Smooth muscle cell (in vitro differentiated cells): ENCODE measurements around the gene DZIP1. TPM values are rescaled to one million over a fixed set of nuclear protein-coding genes. Genes with fewer than 3 reads are reported as not detected.

Experiments used
- DNase-seq: peaks from one replicate; lab custom pipeline; 2025; ENCODE audit not compliant: unreplicated experiment; lab: John Stamatoyannopoulos, UW
- H2AFZ ChIP-seq: fragments of 200-600 bp; sonication (generic); 2 replicates; pipeline ENCODE4 v1.6.0; 2016; ENCODE audit warnings: antibody characterized with exemption, low read depth, mild to moderate bottlenecking
- H3F3A ChIP-seq: fragments of 200-600 bp; sonication (generic); 2 replicates; pipeline ENCODE4 v1.6.0; 2017; ENCODE audit warnings: antibody characterized with exemption, low read depth
- H3K27ac ChIP-seq: fragments of 200-600 bp; sonication (generic); 2 replicates; pipeline ENCODE4 v1.5.1; 2016; ENCODE audit warnings: low read depth, mild to moderate bottlenecking
- H3K27me3 ChIP-seq: fragments of 200-600 bp; sonication (generic); 2 replicates; pipeline ENCODE4 v1.6.1; 2016; ENCODE audit warnings: low read depth, mild to moderate bottlenecking
- H3K36me3 ChIP-seq: fragments of 200-600 bp; sonication (generic); 2 replicates; pipeline ENCODE4 v1.5.1; 2016; ENCODE audit warnings: low read depth
- H3K4me1 ChIP-seq: fragments of 200-600 bp; sonication (generic); 2 replicates; pipeline ENCODE4 v1.5.1; 2016; ENCODE audit warnings: low read depth
- H3K4me2 ChIP-seq: fragments of 200-600 bp; sonication (generic); 2 replicates; pipeline ENCODE4 v1.6.0; 2016; ENCODE audit warnings: mild to moderate bottlenecking
- H3K4me3 ChIP-seq: fragments of 200-600 bp; sonication (generic); 2 replicates; pipeline ENCODE4 v1.5.1; 2016; ENCODE audit warnings: mild to moderate bottlenecking
- H3K79me2 ChIP-seq: fragments of 200-600 bp; sonication (generic); 2 replicates; pipeline ENCODE4 v1.6.0; 2016; ENCODE audit warnings: low read depth, mild to moderate bottlenecking
- H3K9ac ChIP-seq: fragments of 200-600 bp; sonication (generic); 2 replicates; pipeline ENCODE4 v1.6.0; 2016; ENCODE audit warnings: low read depth
- H3K9me3 ChIP-seq: fragments of 200-600 bp; sonication (generic); replicated peaks from 2 replicates; pipeline ENCODE4 v1.5.1; 2016; ENCODE audit warnings: low read depth
- H4K20me1 ChIP-seq: fragments of 200-600 bp; sonication (generic); 2 replicates; pipeline ENCODE4 v1.6.0; 2016; ENCODE audit warnings: low read depth
- CTCF ChIP-seq: fragments of 200-600 bp; sonication (generic); IDR thresholded peaks from 2 replicates; pipeline ENCODE4 v1.5.1; 2017; ENCODE audit warnings: borderline replicate concordance, mild to moderate bottlenecking, antibody characterized with exemption; ENCODE audit not compliant: insufficient read depth, poor library complexity, severe bottlenecking
- WGBS: methylation state at CpG from one replicate; pipeline ENCODE4 v1.1.7; 2016; ENCODE audit warnings: low lambda C conversion rate; 5-methylcytosine and 5-hydroxymethylcytosine counted together
- polyA plus RNA-seq: library from polyadenylated mRNA; unstranded; fragments of >200 nt; fragmentation: Nextera tagmentation; extraction: Ambion mirVana; gene quantifications from 2 replicates; pipeline ENCODE4 v1.2.1, GENCODE V29; 2016
- total RNA-seq: library from RNA; depleted of rRNA; stranded (reverse); fragments of >200 nt; gene quantifications from 2 replicates; pipeline ENCODE4 v1.2.3, GENCODE V29; 2014

DZIP1 gene
- total and polyA plus RNA-seq, 2 experiments from 2014 or later: 15.2 to 23.6 TPM

- no peaks in the 10 kb centered on the region for H3F3A ChIP-seq
- no peaks in the 10 kb centered on the region for H3K9me3 ChIP-seq
- no peak overlapping the region for H3K4me3 ChIP-seq
- no peak overlapping the region for H3K9ac ChIP-seq
- no peaks in the 10 kb centered on the region for H3K4me1 ChIP-seq
- TF ChIP-seq CTCF: no peak
- H3K27ac ChIP-seq: no peak overlapping the region
- no peak overlapping the region for H3K4me2 ChIP-seq
- H2AFZ ChIP-seq: no peak overlapping the region
- H3K27me3 ChIP-seq: no peaks in the 10 kb centered on the region
- no peak for DNase-seq
- H3K79me2 ChIP-seq: no peaks in the 10 kb centered on the region
- H3K36me3 ChIP-seq: peaks cover 24% of the 10 kb centered on the region
- 94% methylated on average over 7 of the region's 7 CpGs for WGBS
- H4K20me1 ChIP-seq: peaks cover 3% of the 10 kb centered on the region
These were observed 29.8 kb downstream of the DZIP1 start for GRCh38 chr13:95614641-95615245.

GRCh38 chr13:95608640-95609323 is 35.7 kb downstream of the DZIP1 start:
- Histone ChIP-seq H2AFZ (no peak overlapping the region), H3K27me3 (no peaks in the 10 kb centered on the region), H4K20me1 (no peaks in the 10 kb centered on the region), H3K79me2 (no peaks in the 10 kb centered on the region), H3K9ac (no peak overlapping the region), H3K4me2 (no peak overlapping the region), H3K4me1 (no peaks in the 10 kb centered on the region), H3K36me3 (peaks cover 13% of the 10 kb centered on the region), H3K4me3 (no peak overlapping the region), H3K9me3 (no peaks in the 10 kb centered on the region), H3K27ac (no peak overlapping the region), H3F3A (no peaks in the 10 kb centered on the region)
- no peak for TF ChIP-seq CTCF
- DNase-seq: no peak
- 73% methylated on average over 6 of the region's 6 CpGs for WGBS

- Histone ChIP-seq H3K4me1 (no peaks in the 10 kb centered on the region), H3K9me3 (no peaks in the 10 kb centered on the region), H3K27me3 (no peaks in the 10 kb centered on the region), H2AFZ (no peak overlapping the region), H3F3A (no peaks in the 10 kb centered on the region), H3K79me2 (no peaks in the 10 kb centered on the region), H3K4me2 (no peak overlapping the region), H3K4me3 (no peak overlapping the region), H4K20me1 (no peaks in the 10 kb centered on the region), H3K27ac (no peak overlapping the region), H3K9ac (no peak overlapping the region), H3K36me3 (peaks cover 13% of the 10 kb centered on the region)
- 83% methylated on average over 1 of the region's 1 CpG for WGBS
- TF ChIP-seq CTCF: no peak
- DNase-seq: no peak
These were observed 37.1 kb downstream of the DZIP1 start for GRCh38 chr13:95607366-95607765.
